Activated CD8-positive, alpha-beta memory T cell treated with anti-CD3 and anti-CD28 coated beads, Interleukin-2, amount 50 U/mL, for 1 hour (primary cell): Measurements from ENCODE around the gene ENTPD6.

ENCODE experiments used
- DNase-seq: peaks from one replicate; pipeline ENCODE4 v3.0.0-alpha.2; 2020; ENCODE audit errors: extremely low read depth

The ENTPD6 gene

GRCh38 chr20:25187635-25188034 is 7.9 kb upstream of the ENTPD6 start:
- no peak for DNase-seq

GRCh38 chr20:25188218-25188617 is 7.3 kb upstream of the ENTPD6 start:
- DNase-seq = no peak

GRCh38 chr20:25191051-25191450 is 4.5 kb upstream of the ENTPD6 start:
- no peak for DNase-seq

- DNase-seq = no peak
Observed at GRCh38 chr20:25191689-25192088, 3.8 kb upstream of the ENTPD6 start.

- DNase-seq = no peak
Observed at GRCh38 chr20:25193843-25194242, 1.7 kb upstream of the ENTPD6 start.

GRCh38 chr20:25194333-25194972 is 1.1 kb upstream of the ENTPD6 start:
- DNase-seq = no peak

- no peak for DNase-seq
Observed at GRCh38 chr20:25195962-25196785, 662 bp downstream of the ENTPD6 start.

- DNase-seq = no peak
Observed at GRCh38 chr20:25196786-25197120, 1.2 kb downstream of the ENTPD6 start.

GRCh38 chr20:25197183-25197869 is 1.8 kb downstream of the ENTPD6 start:
- DNase-seq = no peak

GRCh38 chr20:25197870-25198190 is 2.3 kb downstream of the ENTPD6 start:
- DNase-seq = no peak

GRCh38 chr20:25198663-25199383 is 3.3 kb downstream of the ENTPD6 start:
- DNase-seq = no peak

GRCh38 chr20:25199473-25200260 is 4.2 kb downstream of the ENTPD6 start:
- no peak for DNase-seq

GRCh38 chr20:25203089-25203488 is 7.6 kb downstream of the ENTPD6 start:
- DNase-seq = no peak

GRCh38 chr20:25203871-25204320 is 8.4 kb downstream of the ENTPD6 start:
- DNase-seq = no peak

- no peak for DNase-seq
Observed at GRCh38 chr20:25204550-25205276, 9.2 kb downstream of the ENTPD6 start.

- DNase-seq = no peak
Observed at GRCh38 chr20:25205277-25206062, 10.0 kb downstream of the ENTPD6 start.

GRCh38 chr20:25206063-25206403 is 10.5 kb downstream of the ENTPD6 start:
- DNase-seq = no peak

- DNase-seq = no peak
Observed at GRCh38 chr20:25206548-25206947, 11.0 kb downstream of the ENTPD6 start.

GRCh38 chr20:25207149-25207959 is 11.8 kb downstream of the ENTPD6 start:
- DNase-seq = no peak
